H1 (cell line): ENCODE data around the gene LSR. TPM values are rescaled to one million over a fixed set of nuclear protein-coding genes. Genes with fewer than 3 reads are reported as not detected.

Experiments
- CTCF ChIA-PET: fragments of 300-600 bp; sonication (Branson Sonifier 250); formaldehyde crosslinking; loops from one replicate; lab custom pipeline; 2021; ENCODE audit not compliant: partially characterized antibody; lab: Charles Lee
- POLR2A ChIA-PET: fragments of 300-600 bp; sonication (Branson Sonifier 250); formaldehyde crosslinking; loops from one replicate; lab custom pipeline; 2021; ENCODE audit warnings: inconsistent platforms; ENCODE audit not compliant: partially characterized antibody; lab: Charles Lee
- DNase-seq, 2 experiments: peaks; one replicate each; pipeline versions ENCODE4 v3.0.0 to v3.0.0-alpha.2; 2010 to 2022; ENCODE audit warnings: low spot score in 2 of 2, low read depth in 1 of 2, mixed read lengths in 1 of 2
- FAIRE-seq: peaks from 2 replicates; lab custom pipeline; 2011; peaks lifted over from hg19 to GRCh38; lab: Jason Lieb, UNC
- H2AFZ ChIP-seq: 2 replicates; pipeline ENCODE4 v1.8.1; 2012; ENCODE audit warnings: low read length, inconsistent platforms
- H2AK5ac ChIP-seq: 2 replicates; pipeline ENCODE4 v1.6.1; 2013; ENCODE audit warnings: low read depth, low read length
- H2BK120ac ChIP-seq: replicated peaks from 2 replicates; pipeline ENCODE3; 2013; ENCODE audit warnings: low read depth, low read length, inconsistent platforms
- H2BK12ac ChIP-seq: 2 replicates; pipeline ENCODE4 v1.6.1; 2013; ENCODE audit warnings: low read depth, low read length
- H2BK15ac ChIP-seq: 2 replicates; pipeline ENCODE4 v1.6.1; 2013; ENCODE audit warnings: low read length
- H2BK20ac ChIP-seq: 2 replicates; pipeline ENCODE4 v1.6.1; 2013; ENCODE audit warnings: low read length
- H2BK5ac ChIP-seq: 2 replicates; pipeline ENCODE4 v1.6.1; 2013; ENCODE audit warnings: low read depth, low read length
- H3K14ac ChIP-seq: 2 replicates; pipeline ENCODE4 v1.6.1; 2013; ENCODE audit warnings: inconsistent platforms; ENCODE audit not compliant: insufficient read length
- H3K18ac ChIP-seq: 2 replicates; pipeline ENCODE4 v1.6.1; 2013; ENCODE audit warnings: low read length; ENCODE audit errors: extremely low read depth
- H3K23ac ChIP-seq: 2 replicates; pipeline ENCODE4 v1.6.1; 2013; ENCODE audit warnings: inconsistent platforms; ENCODE audit not compliant: insufficient read length
- H3K23me2 ChIP-seq: 2 replicates; pipeline ENCODE4 v1.6.1; 2013; ENCODE audit warnings: low read depth, low read length
- H3K27ac ChIP-seq: 2 replicates; pipeline ENCODE4 v1.6.1; 2011; ENCODE audit warnings: low read depth, low read length, inconsistent platforms
- H3K27me3 ChIP-seq, 4 experiments: replicated peaks in 1 of 4; 1 replicate in 1 of 4; 2 replicates in 3 of 4; pipeline versions ENCODE4 v1.6.1 to v1.8.1; 2011 to 2013; ENCODE audit warnings: low read length in 3 of 4, mild to moderate bottlenecking in 3 of 4, inconsistent platforms in 2 of 4, mixed read lengths in 2 of 4, moderate library complexity in 1 of 4; ENCODE audit not compliant: control insufficient read depth in 3 of 4, insufficient read depth in 3 of 4; ENCODE audit errors: extremely low read depth in 1 of 4
- H3K36me3 ChIP-seq, 4 experiments: 2 replicates each; pipeline versions ENCODE4 v1.6.1 to v1.8.1; 2011 to 2013; ENCODE audit warnings: mild to moderate bottlenecking in 4 of 4, low read length in 3 of 4, moderate library complexity in 2 of 4, control low read depth in 1 of 4, inconsistent platforms in 1 of 4; ENCODE audit not compliant: insufficient read depth in 4 of 4, control insufficient read depth in 2 of 4
- H3K4ac ChIP-seq: replicated peaks from 2 replicates; pipeline ENCODE3; 2013; ENCODE audit warnings: low read length, low read depth, mixed read lengths, inconsistent platforms; ENCODE audit not compliant: insufficient read length
- H3K4me1 ChIP-seq, 4 experiments: replicated peaks in 1 of 4; 1 replicate in 1 of 4; 2 replicates in 3 of 4; pipeline versions ENCODE4 v1.6.1 to v1.8.1; 2011 to 2013; ENCODE audit warnings: low read length in 3 of 4, inconsistent platforms in 2 of 4, mixed read lengths in 1 of 4; ENCODE audit not compliant: insufficient read depth in 4 of 4, control insufficient read depth in 3 of 4
- H3K4me2 ChIP-seq, 2 experiments: 2 replicates each; pipeline versions ENCODE4 v1.6.1 to v1.8.1; 2011 to 2013; ENCODE audit warnings: low read depth in 2 of 2, low read length in 2 of 2, control low read depth in 1 of 2, inconsistent platforms in 1 of 2, mild to moderate bottlenecking in 1 of 2; ENCODE audit not compliant: insufficient read depth in 1 of 2
- H3K4me3 ChIP-seq, 4 experiments: fragments of 200-600, 300-600 bp in 1 of 4; sonication (generic), shearing (Covaris generic), sonication (Bioruptor Twin) in 1 of 4; 2 replicates each; pipeline versions ENCODE4 v1.5.1 to v1.8.1; 2011 to 2016; ENCODE audit warnings: low read length in 4 of 4, low read depth in 3 of 4, control low read depth in 2 of 4, inconsistent platforms in 2 of 4, mild to moderate bottlenecking in 2 of 4, mixed read lengths in 1 of 4, moderate library complexity in 1 of 4; ENCODE audit not compliant: insufficient read depth in 2 of 4; ENCODE audit errors: extremely low read depth in 1 of 4
- H3K56ac ChIP-seq: replicated peaks from 2 replicates; pipeline ENCODE3; 2013; ENCODE audit warnings: low read depth, mild to moderate bottlenecking, mixed read lengths, low read length, inconsistent platforms; ENCODE audit not compliant: insufficient read length
- H3K79me1 ChIP-seq: 2 replicates; pipeline ENCODE4 v1.6.1; 2013; ENCODE audit warnings: low read depth, low read length, control low read depth
- H3K79me2 ChIP-seq, 2 experiments: 2 replicates each; pipeline versions ENCODE4 v1.6.1 to v1.8.1; 2012 to 2013; ENCODE audit warnings: low read length in 2 of 2, mild to moderate bottlenecking in 2 of 2, inconsistent platforms in 1 of 2; ENCODE audit not compliant: insufficient read depth in 2 of 2, control insufficient read depth in 1 of 2
- H3K9ac ChIP-seq, 4 experiments: replicated peaks in 1 of 4; 1 replicate in 1 of 4; 2 replicates in 3 of 4; pipeline versions ENCODE4 v1.6.1 to v1.8.1; 2011 to 2013; ENCODE audit warnings: low read depth in 3 of 4, low read length in 3 of 4, control low read depth in 2 of 4, mild to moderate bottlenecking in 2 of 4, moderate library complexity in 2 of 4, inconsistent platforms in 1 of 4; ENCODE audit errors: extremely low read depth in 1 of 4
- H3K9me3 ChIP-seq, 2 experiments: 2 replicates each; pipeline versions ENCODE4 v1.6.1 to v1.8.1; 2012 to 2013; ENCODE audit warnings: mild to moderate bottlenecking in 2 of 2, moderate library complexity in 2 of 2, control low read depth in 1 of 2, inconsistent platforms in 1 of 2, low read depth in 1 of 2, low read length in 1 of 2, mixed read lengths in 1 of 2; ENCODE audit not compliant: insufficient read depth in 2 of 2
- H4K20me1 ChIP-seq, 2 experiments: replicated peaks in 1 of 2; 2 replicates each; pipeline versions ENCODE3 to v1.8.1; 2011 to 2013; ENCODE audit warnings: inconsistent platforms in 2 of 2, low read length in 2 of 2, mild to moderate bottlenecking in 1 of 2; ENCODE audit not compliant: insufficient read depth in 2 of 2, control insufficient read depth in 1 of 2
- H4K5ac ChIP-seq: 2 replicates; pipeline ENCODE4 v1.6.1; 2013; ENCODE audit warnings: low read length, low read depth, mixed read lengths, inconsistent platforms; ENCODE audit not compliant: insufficient read length
- H4K8ac ChIP-seq: 2 replicates; pipeline ENCODE4 v1.8.0; 2013; ENCODE audit warnings: mild to moderate bottlenecking, moderate library complexity, low read length, inconsistent platforms; ENCODE audit not compliant: insufficient read depth; ENCODE audit errors: extremely low read depth
- H4K91ac ChIP-seq: replicated peaks from 2 replicates; pipeline ENCODE3; 2013; ENCODE audit warnings: low read length, mixed read lengths, inconsistent platforms; ENCODE audit not compliant: insufficient read length
- EGR1 ChIP-seq: IDR thresholded peaks from 2 replicates; pipeline ENCODE4 v1.6.1; 2011; ENCODE audit warnings: low read depth, low read length, borderline replicate concordance
- SP1 ChIP-seq: IDR thresholded peaks from 2 replicates; pipeline ENCODE4 v1.6.1; 2011; ENCODE audit warnings: low read depth, low read length
- TEAD4 ChIP-seq: IDR thresholded peaks from 2 replicates; pipeline ENCODE4 v1.6.1; 2012; ENCODE audit warnings: low read depth, low read length, inconsistent platforms, mixed read lengths
- ZNF274 ChIP-seq: IDR thresholded peaks from 2 replicates; pipeline ENCODE4 v1.7.0; 2012; ENCODE audit warnings: low read length, borderline replicate concordance; ENCODE audit errors: extremely low read depth
- WGBS, 2 experiments: shearing (Covaris generic) in 1 of 2; methylation state at CpG; one replicate each; pipeline versions ENCODE4 v1.1.6 to v1.1.7; 2013 to 2015; ENCODE audit warnings: low lambda C conversion rate in 2 of 2, mixed read lengths in 2 of 2, inconsistent platforms in 1 of 2, low coverage in 1 of 2, missing lambda C conversion rate in 1 of 2; ENCODE audit not compliant: insufficient replicate concordance in 2 of 2, insufficient coverage in 1 of 2, insufficient read length in 1 of 2; ENCODE audit errors: extremely low coverage in 1 of 2, missing lambda C conversion rate in 1 of 2; 5-methylcytosine and 5-hydroxymethylcytosine counted together
- polyA plus RNA-seq, 7 experiments: library from polyadenylated mRNA; depleted of rRNA in 3 of 7; stranded (reverse) in 5 of 7; unstranded in 2 of 7; fragments of >200 nt in 5 of 7; fragments of 200-250 nt in 2 of 7; gene quantifications; 1 replicate in 5 of 7; 2 replicates in 1 of 7; 4 replicates in 1 of 7; pipeline versions ENCODE4 v1.2.1 to v1.2.3, GENCODE V29; 2011 to 2013; ENCODE audit warnings: missing spikeins in 2 of 7, mixed read lengths in 2 of 7
- total RNA-seq: library from RNA; stranded (reverse); fragmentation: NEBNext Ultra II Directional; extraction: Animal tissue kit (Norgen Biotek cat#: 25700); gene quantifications from 2 replicates; pipeline ENCODE4 v1.2.1, GENCODE V29; 2021
- TF ChIP-seq, protein P1 (sequence below): IDR thresholded peaks from 2 replicates; pipeline ENCODE4 v1.6.1; 2011; ENCODE audit warnings: low read depth, mild to moderate bottlenecking, low read length; ENCODE audit not compliant: insufficient read depth

LSR gene
- total and polyA plus RNA-seq, 2 of the 8 experiments (the other 6 are each of a cell fraction or from before 2014, with no cell fraction given), result 159 to 186 TPM

DNA sequence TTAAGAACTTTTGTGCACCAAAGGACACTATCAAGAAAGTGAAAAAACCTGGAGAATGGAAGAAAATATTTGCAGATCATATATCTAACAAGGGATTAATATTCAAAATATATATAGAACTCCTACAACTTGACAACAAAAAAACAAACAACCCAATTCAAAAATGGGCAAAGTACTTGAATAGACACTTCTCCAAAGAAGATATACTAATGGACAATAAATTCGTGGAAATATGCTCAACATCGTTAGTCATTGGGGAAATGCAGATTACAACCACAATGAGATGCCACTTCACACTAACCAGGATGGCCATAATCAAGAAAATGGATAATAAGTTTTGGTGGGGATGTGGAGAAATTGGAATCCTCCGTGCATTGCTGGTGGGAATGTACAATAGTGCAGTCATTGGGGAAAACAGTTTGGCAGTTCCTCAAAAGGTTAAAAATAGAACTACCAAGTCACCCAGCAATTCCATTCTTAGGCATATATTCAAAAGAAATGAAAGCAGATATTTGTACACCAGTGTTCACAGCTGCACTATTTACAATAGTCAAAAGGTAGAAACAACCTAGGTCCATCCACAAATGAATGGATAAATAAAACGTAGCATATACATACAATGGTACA is 2.2 kb upstream of the LSR start:
- DNase-seq, result no peak
- TF ChIP-seq ZNF274 (no peak), SP1 (no peak), EGR1 (no peak), TEAD4 (no peak)
- TF ChIP-seq, protein P1, sequence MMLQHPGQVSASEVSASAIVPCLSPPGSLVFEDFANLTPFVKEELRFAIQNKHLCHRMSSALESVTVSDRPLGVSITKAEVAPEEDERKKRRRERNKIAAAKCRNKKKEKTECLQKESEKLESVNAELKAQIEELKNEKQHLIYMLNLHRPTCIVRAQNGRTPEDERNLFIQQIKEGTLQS, result no peak
- Histone ChIP-seq H3K56ac (no peak overlapping the region), H3K79me1 (peaks cover 2% of the 10 kb centered on the region; the same call in 1 of the 2 replicates), H4K20me1 (peaks cover 13 to 14% of the 10 kb centered on the region in 2 experiments), H2BK15ac (no peak overlapping the region), H4K91ac (no peak overlapping the region), H2BK12ac (no peak overlapping the region; the same call in 1 of the 2 replicates), H3K4ac (no peak overlapping the region), H2BK20ac (peak overlapping the region; percentile 76; the same call in 1 of the 2 replicates), H3K23ac (no peak overlapping the region), H3K14ac (no peak overlapping the region), H2BK120ac (peak overlapping the region; percentile 70), H2BK5ac (no peak overlapping the region), H3K4me2 (peak overlapping the region in 1 of 2 experiments; percentile 83; a peak in 2 of 4 replicates), H3K36me3 (peaks cover 6 to 15% (median 11%) of the 10 kb centered on the region in 4 experiments; a peak in 7 of 8 replicates), H3K9ac (no peak overlapping the region; a peak in 1 of 7 replicates), H3K4me3 (peak overlapping the region in 1 of 4 experiments; percentile 90; a peak in 2 of 8 replicates), H3K18ac (no peak overlapping the region), H2AFZ (no peak overlapping the region), H4K5ac (no peak overlapping the region), H3K27ac (peak overlapping the region; percentile 100; the same call in 1 of the 2 replicates), H3K27me3 (no peaks in the 10 kb centered on the region), H3K9me3 (no peaks in the 10 kb centered on the region), H3K79me2 (peaks cover 10 to 27% of the 10 kb centered on the region in 2 experiments), H3K4me1 (peaks cover 0 to 8% (median 7%) of the 10 kb centered on the region in 4 experiments; a peak in 6 of 7 replicates), H3K23me2 (peaks cover 10% of the 10 kb centered on the region; the same call in 1 of the 2 replicates), H2AK5ac (no peak overlapping the region), H4K8ac (no peak overlapping the region)
- ChIA-PET POLR2A (no interaction called here), CTCF (no interaction called here)
- 90% methylated on average over 4 of the region's 4 CpGs; no CpG with 5 or more reads in 1 of the 2 experiments for WGBS, 2 experiments
- no peak for FAIRE-seq
